Stomach (tissue), 9 donors: Measurements from ENCODE around the gene ZNF526. TPM values are rescaled to one million over a fixed set of nuclear protein-coding genes. Genes with fewer than 3 reads are reported as not detected.

Experiments
- DNase-seq, 2 donors: peaks; one replicate each; pipeline versions ENCODE4 v3.0.0 to v3.0.0-alpha.2; 2013 to 2019
- H3K27ac ChIP-seq, 5 donors: fragments of 200-600 bp in 4 of 5; sonication (generic) in 4 of 5; one replicate each; pipeline ENCODE4 v1.5.1; 2013 to 2019; ENCODE audit warnings: mild to moderate bottlenecking in 1 of 5, moderate library complexity in 1 of 5
- H3K27me3 ChIP-seq, 3 donors: fragments of 200-600 bp; sonication (generic); one replicate each; pipeline ENCODE4 v1.5.1; 2017 to 2019; ENCODE audit warnings: mixed run types in 1 of 3
- H3K36me3 ChIP-seq, 4 donors: fragments of 200-600 bp; sonication (generic); 1 replicate in 3 of 4; 2 replicates in 1 of 4; pipeline ENCODE4 v1.5.1; 2016 to 2019
- H3K4me1 ChIP-seq, 4 donors: fragments of 200-600 bp; sonication (generic); one replicate each; pipeline ENCODE4 v1.5.1; 2016 to 2019
- H3K4me3 ChIP-seq, 4 donors: fragments of 200-600 bp; sonication (generic) in 3 of 4; one replicate each; pipeline ENCODE4 v1.5.1; 2016 to 2019; ENCODE audit warnings: mild to moderate bottlenecking in 1 of 4
- H3K9me3 ChIP-seq, 4 donors: fragments of 200-600 bp; sonication (generic); one replicate each; pipeline ENCODE4 v1.5.1; 2016 to 2019
- EP300 ChIP-seq: sonication (generic); formaldehyde crosslinking; IDR thresholded peaks from one replicate; pipeline ENCODE4 v1.6.1; 2017; ENCODE audit warnings: antibody characterized with exemption
- POLR2A ChIP-seq, 4 donors: fragments of 450-650 bp; IDR thresholded peaks; one replicate each; pipeline ENCODE4 v1.6.1; 2016; ENCODE audit warnings: antibody characterized with exemption in 4 of 4, control low read depth in 2 of 4, mild to moderate bottlenecking in 1 of 4, moderate library complexity in 1 of 4
- POLR2AphosphoS5 ChIP-seq, 3 donors: sonication (generic); formaldehyde crosslinking; IDR thresholded peaks; one replicate each; pipeline ENCODE4 v1.6.1; 2016; ENCODE audit warnings: antibody characterized with exemption in 3 of 3
- WGBS, 5 donors: extraction: QIAGEN DNeasy Blood & Tissue Kit in 3 of 5; methylation state at CpG; one replicate each; pipeline versions ENCODE4 v1.1.5 to v1.1.7; 2013 to 2018; 5-methylcytosine and 5-hydroxymethylcytosine counted together
- intact Hi-C: fragments of 100-400 bp; cut with DNase I; formaldehyde crosslinking; loops from one replicate; pipeline ENCODE4 v1.15.1; 2023; ENCODE audit warnings: low total_unique reads
- polyA plus RNA-seq, 3 donors: library from polyadenylated mRNA; stranded (reverse); fragments of 200-250 nt; gene quantifications; one replicate each; pipeline ENCODE4 v1.2.3, GENCODE V29; 2013
- total RNA-seq, 5 donors: library from RNA; depleted of rRNA; stranded (reverse); fragments of >200 nt; gene quantifications; one replicate each; pipeline versions ENCODE4 v1.1.0 to v1.2.3, GENCODE V29; 2014 to 2016
- TF ChIP-seq, protein P1 (sequence below), 7 experiments: fragments of 450-650 bp in 4 of 7; fragments of 200-600 bp in 3 of 7; sonication (generic) in 3 of 7; IDR thresholded peaks; one replicate each; pipeline ENCODE4 v1.5.1; 2016 to 2019; ENCODE audit warnings: antibody characterized with exemption in 7 of 7, control low read depth in 2 of 7, mild to moderate bottlenecking in 1 of 7
- donor health status: healthy with polysubstance abuse.
- donor health status: Bipolar disorder and iron deficiency.
- donor health status: healthy.

ZNF526 gene
- total and polyA plus RNA-seq, 8 donors, result 2.4 to 12.0 (median 4.8) TPM

DNA sequence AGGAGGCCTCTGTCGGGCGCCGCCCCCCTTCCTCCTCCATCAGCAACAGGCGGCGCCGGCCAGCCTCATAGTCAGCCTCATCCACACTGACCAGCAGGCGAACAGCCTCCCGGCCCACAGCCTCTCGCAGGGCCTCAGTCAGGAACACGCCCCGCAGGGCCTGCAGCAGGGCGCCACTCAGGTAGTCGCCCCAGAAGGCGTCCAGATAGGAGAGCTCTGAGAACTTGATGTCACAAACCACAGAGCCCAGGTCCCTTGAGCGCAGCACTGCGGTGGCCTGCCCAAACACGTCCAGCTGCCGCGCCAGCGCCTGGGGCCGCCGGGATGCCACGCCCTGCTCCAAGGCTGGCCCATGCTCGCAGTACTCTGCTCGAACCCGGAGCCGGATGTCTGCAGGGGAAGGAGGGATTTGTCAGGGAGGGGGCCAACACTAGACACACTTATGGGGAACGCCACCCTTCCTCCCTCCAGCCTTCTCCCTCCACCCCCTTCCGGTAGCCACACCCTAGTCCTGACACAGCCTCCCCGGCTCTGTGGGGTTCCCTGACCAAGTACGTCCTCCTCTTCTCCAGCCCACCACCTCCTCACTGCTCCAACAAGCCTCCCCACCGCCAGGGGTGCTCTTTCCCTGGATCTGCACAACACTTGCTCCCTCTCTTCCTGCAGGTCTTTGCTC lies 20.5 kb upstream of the ZNF526 start:
- H3K27me3 ChIP-seq, result no peaks in the 10 kb centered on the region
- TF ChIP-seq, protein P1, sequence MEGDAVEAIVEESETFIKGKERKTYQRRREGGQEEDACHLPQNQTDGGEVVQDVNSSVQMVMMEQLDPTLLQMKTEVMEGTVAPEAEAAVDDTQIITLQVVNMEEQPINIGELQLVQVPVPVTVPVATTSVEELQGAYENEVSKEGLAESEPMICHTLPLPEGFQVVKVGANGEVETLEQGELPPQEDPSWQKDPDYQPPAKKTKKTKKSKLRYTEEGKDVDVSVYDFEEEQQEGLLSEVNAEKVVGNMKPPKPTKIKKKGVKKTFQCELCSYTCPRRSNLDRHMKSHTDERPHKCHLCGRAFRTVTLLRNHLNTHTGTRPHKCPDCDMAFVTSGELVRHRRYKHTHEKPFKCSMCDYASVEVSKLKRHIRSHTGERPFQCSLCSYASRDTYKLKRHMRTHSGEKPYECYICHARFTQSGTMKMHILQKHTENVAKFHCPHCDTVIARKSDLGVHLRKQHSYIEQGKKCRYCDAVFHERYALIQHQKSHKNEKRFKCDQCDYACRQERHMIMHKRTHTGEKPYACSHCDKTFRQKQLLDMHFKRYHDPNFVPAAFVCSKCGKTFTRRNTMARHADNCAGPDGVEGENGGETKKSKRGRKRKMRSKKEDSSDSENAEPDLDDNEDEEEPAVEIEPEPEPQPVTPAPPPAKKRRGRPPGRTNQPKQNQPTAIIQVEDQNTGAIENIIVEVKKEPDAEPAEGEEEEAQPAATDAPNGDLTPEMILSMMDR (IDR thresholded peaks at IDR 0.05), result no peak
- TF ChIP-seq POLR2A (IDR thresholded peaks at IDR 0.05) (no peak), POLR2AphosphoS5 (IDR thresholded peaks at IDR 0.05) (no peak), EP300 (no peak)
- 56 to 78% (median 68%) methylated on average over 21 to 32 of the region's 32 CpGs for WGBS, 5 donors
- H3K36me3 ChIP-seq, result peaks cover 42 to 81% (median 77%) of the 10 kb centered on the region in 4 donors
- H3K9me3 ChIP-seq, result no peaks in the 10 kb centered on the region
- H3K4me3 ChIP-seq, result peak overlapping the region in 2 of 4 donors; percentile 18 to 19
- intact Hi-C loops, result no loop called here
- DNase-seq, result peak; percentile 34 to 49
- peak overlapping the region; percentile 3 to 85 (median 52) for H3K27ac ChIP-seq
- H3K4me1 ChIP-seq, result peaks cover 5 to 72% (median 25%) of the 10 kb centered on the region in 4 donors

DNA sequence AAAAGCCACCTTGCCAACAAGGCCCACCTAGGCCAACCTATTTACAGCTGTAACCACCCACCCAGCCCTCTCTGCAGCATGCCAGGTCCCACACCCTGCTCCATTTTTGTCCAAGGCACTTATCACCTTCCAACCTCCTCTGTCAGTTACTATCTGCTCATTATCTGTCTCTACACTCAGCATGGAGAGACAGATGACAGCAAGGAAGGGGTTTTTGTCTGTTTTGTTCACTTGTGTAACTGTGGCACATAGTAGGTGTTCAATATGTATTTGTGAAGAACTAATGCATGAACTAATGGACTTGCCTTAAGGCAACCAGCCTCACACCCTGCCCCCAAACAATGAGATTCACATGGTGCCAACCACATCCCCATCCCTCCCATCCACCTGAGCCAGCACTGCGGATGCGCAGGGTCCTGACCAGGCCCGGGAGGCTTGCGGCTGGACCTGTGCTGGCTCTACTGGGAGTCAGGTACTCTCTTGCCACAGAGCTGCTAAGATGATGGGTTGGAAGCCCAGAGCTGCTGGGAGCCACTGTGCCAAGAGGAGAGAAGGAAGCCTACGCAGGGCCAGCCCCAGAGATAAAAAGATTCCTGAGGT lies 19.9 kb upstream of the ZNF526 start:
- Histone ChIP-seq H3K9me3 (no peaks in the 10 kb centered on the region), H3K27ac (peak overlapping the region in 4 of 5 donors; percentile 42 to 85 (median 66)), H3K36me3 (peaks cover 43 to 87% (median 84%) of the 10 kb centered on the region in 4 donors), H3K4me3 (peak overlapping the region in 1 of 4 donors; percentile 19), H3K4me1 (peaks cover 5 to 72% (median 25%) of the 10 kb centered on the region in 4 donors), H3K27me3 (no peaks in the 10 kb centered on the region)
- WGBS, 5 donors, result 79 to 91% (median 82%) methylated on average over 5 of the region's 5 CpGs
- TF ChIP-seq, protein P1 (IDR thresholded peaks at IDR 0.05), result no peak
- TF ChIP-seq EP300, result no peak
- TF ChIP-seq POLR2AphosphoS5 (IDR thresholded peaks at IDR 0.05), result no peak
- TF ChIP-seq POLR2A (IDR thresholded peaks at IDR 0.05), result no peak
- intact Hi-C loops, result no loop called here
- DNase-seq, result no peak

- WGBS, 5 donors, result 61 to 72% (median 65%) methylated on average over 6 of the region's 6 CpGs
- no peaks in the 10 kb centered on the region for H3K27me3 ChIP-seq
- peak; percentile 45 to 50 for DNase-seq
- intact Hi-C loops, result no loop called here
- TF ChIP-seq, protein P1 (IDR thresholded peaks at IDR 0.05), result no peak
- TF ChIP-seq POLR2AphosphoS5 (IDR thresholded peaks at IDR 0.05) (no peak), EP300 (no peak)
- peaks cover 51 to 100% (median 99%) of the 10 kb centered on the region in 4 donors for H3K36me3 ChIP-seq
- no peaks in the 10 kb centered on the region for H3K9me3 ChIP-seq
- H3K27ac ChIP-seq, result peak overlapping the region in 4 of 5 donors; percentile 5 to 85 (median 71)
- H3K4me1 ChIP-seq, result peaks cover 5 to 68% (median 23%) of the 10 kb centered on the region in 4 donors
- peak overlapping the region in 1 of 4 donors; percentile 6 for H3K4me3 ChIP-seq
Measured at GRCh38 chr19:42201489-42202289, 18.4 kb upstream of the ZNF526 start.

- Histone ChIP-seq H3K27me3 (no peaks in the 10 kb centered on the region), H3K27ac (peak overlapping the region in 3 of 5 donors; percentile 61 to 85 (median 81)), H3K9me3 (no peaks in the 10 kb centered on the region), H3K4me1 (peaks cover 9 to 68% (median 20%) of the 10 kb centered on the region in 4 donors), H3K4me3 (no peak overlapping the region), H3K36me3 (peaks cover 57 to 100% (median 99%) of the 10 kb centered on the region in 4 donors)
- 74 to 82% (median 78%) methylated on average over 5 of the region's 5 CpGs for whole genome bisulfite sequencing, 5 donors
- TF ChIP-seq POLR2AphosphoS5 (IDR thresholded peaks at IDR 0.05) (no peak), POLR2A (IDR thresholded peaks at IDR 0.05) (no peak), EP300 (no peak)
- TF ChIP-seq, protein P1 (IDR thresholded peaks at IDR 0.05), result no peak
- intact Hi-C loops, result no loop called here
- no peak for DNase-seq
Measured at GRCh38 chr19:42202290-42202880, 17.7 kb upstream of the ZNF526 start.
